ENCODE results near the gene RPLP2.

Gene RPLP2

DNA sequence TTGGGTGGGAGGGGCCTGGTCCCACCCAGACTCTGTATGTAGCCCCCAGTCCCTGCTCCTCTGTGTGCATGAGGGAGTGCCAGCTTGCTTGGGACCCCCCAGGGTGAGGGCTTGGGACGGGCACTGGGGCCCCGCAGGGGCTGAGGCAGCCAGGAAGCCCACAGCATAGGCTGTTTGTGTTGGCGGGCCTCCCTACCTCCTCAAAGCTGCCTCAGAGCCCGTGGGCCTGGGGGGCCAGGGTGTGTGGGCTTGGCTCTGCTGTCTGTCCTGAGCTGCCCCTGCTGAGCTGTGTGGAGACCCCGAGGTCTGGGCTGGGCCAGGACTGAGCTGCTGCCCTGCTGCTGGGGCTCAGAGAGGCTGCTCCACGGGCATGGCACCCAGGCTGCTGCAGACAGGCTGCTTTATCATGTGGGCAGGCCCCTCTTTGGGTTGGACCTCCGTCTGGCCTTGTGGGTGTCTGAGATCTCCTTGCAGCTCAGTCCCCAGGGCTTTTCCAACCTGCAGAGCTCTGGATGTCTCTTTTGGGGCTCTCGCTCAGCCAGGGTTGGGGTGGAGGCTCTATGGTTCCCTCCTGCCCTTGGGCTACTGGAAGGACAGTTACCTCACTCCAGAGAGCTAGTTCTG, 36.2 kb downstream of the RPLP2 start:
- no peaks in the 10 kb centered on the region for H3K9me2 ChIP-seq (replicated peaks; ENCODE audit: insufficient read depth, low read length)
- H2AFZ ChIP-seq (ENCODE audit: low read length) = no peak overlapping the region
- no peak overlapping the region for H3K27ac ChIP-seq (ENCODE audit: low read length)
- H3K4me1 ChIP-seq (ENCODE audit: low read length) = peaks cover 8% of the 10 kb centered on the region
- H3K36me3 ChIP-seq (replicated peaks; ENCODE audit: insufficient read depth, low read length) = no peaks in the 10 kb centered on the region
- DNase-seq = no peak
- peaks cover 4% of the 10 kb centered on the region; the same call in 1 of the 2 replicates for H4K20me1 ChIP-seq (ENCODE audit: insufficient read depth, low read length)
- TF ChIP-seq EZH2phosphoT487 (IDR thresholded peaks at IDR 0.05; ENCODE audit: low read length) (no peak), CTCF (IDR thresholded peaks at IDR 0.05; ENCODE audit: low read length) (no peak), EZH2 (optimal IDR thresholded peaks at IDR 0.05; ENCODE audit: low read depth, low read length) (no peak)
- no peak overlapping the region for H3K4me2 ChIP-seq (ENCODE audit: low read depth, low read length)
- peaks cover 13% of the 10 kb centered on the region for H3K79me2 ChIP-seq (ENCODE audit: low read length)
- H3K9me3 ChIP-seq (replicated peaks; ENCODE audit: insufficient read depth, low read length) = no peaks in the 10 kb centered on the region
- H3K9ac ChIP-seq (ENCODE audit: low read length) = no peak overlapping the region
- H3K27me3 ChIP-seq (replicated peaks; ENCODE audit: insufficient read depth, low read length) = peaks cover 61% of the 10 kb centered on the region
- no peaks in the 10 kb centered on the region for H3F3A ChIP-seq (ENCODE audit: insufficient read depth, low read length)
- no peak overlapping the region for H3K4me3 ChIP-seq (ENCODE audit: low read length)

DNA sequence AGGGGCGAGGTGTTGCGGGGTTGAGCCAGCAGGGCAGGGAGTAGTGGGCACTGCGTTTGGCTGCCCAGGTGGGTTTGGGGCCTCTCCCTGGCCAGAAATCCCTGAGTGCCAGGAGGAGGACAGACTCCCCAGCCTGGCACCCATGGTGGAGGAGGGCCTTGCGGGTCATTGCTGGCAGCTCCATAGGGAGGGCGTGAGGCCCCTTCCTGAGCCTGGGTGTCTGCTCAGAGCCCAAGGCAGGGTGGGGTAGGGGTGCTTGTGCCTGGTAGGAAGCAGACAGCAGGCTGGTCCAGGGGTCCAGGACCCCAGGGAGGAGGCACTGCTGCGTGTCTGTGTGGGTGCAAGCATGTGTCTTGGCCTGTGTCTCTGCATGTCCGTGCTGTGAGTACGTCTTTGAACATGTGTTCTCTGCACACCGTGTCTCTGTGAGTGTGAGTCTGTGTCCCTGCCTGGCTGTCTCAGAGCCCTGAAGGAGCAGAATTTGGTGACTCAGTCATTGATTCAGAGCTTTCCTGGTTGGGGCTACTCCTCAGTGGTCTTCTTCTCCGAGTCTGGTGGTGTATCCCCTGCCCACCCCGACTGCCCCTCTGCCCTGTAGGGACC, 36.8 kb downstream of the RPLP2 start:
- DNase-seq = no peak
- no peak overlapping the region for H3K9ac ChIP-seq (ENCODE audit: low read length)
- no peak overlapping the region for H3K4me2 ChIP-seq (ENCODE audit: low read depth, low read length)
- no peaks in the 10 kb centered on the region for H3K9me3 ChIP-seq (replicated peaks; ENCODE audit: insufficient read depth, low read length)
- H3K4me3 ChIP-seq (ENCODE audit: low read length) = no peak overlapping the region
- peaks cover 66% of the 10 kb centered on the region for H3K27me3 ChIP-seq (replicated peaks; ENCODE audit: insufficient read depth, low read length)
- no peaks in the 10 kb centered on the region for H3F3A ChIP-seq (ENCODE audit: insufficient read depth, low read length)
- peaks cover 4% of the 10 kb centered on the region; the same call in 1 of the 2 replicates for H3K4me1 ChIP-seq (ENCODE audit: low read length)
- TF ChIP-seq EZH2 (optimal IDR thresholded peaks at IDR 0.05; ENCODE audit: low read depth, low read length) (no peak), EZH2phosphoT487 (IDR thresholded peaks at IDR 0.05; ENCODE audit: low read length) (no peak), CTCF (IDR thresholded peaks at IDR 0.05; ENCODE audit: low read length) (no peak)
- peaks cover 7% of the 10 kb centered on the region for H3K79me2 ChIP-seq (ENCODE audit: low read length)
- no peak overlapping the region for H2AFZ ChIP-seq (ENCODE audit: low read length)
- no peak overlapping the region for H3K27ac ChIP-seq (ENCODE audit: low read length)
- no peaks in the 10 kb centered on the region for H4K20me1 ChIP-seq (ENCODE audit: insufficient read depth, low read length)
- H3K36me3 ChIP-seq (replicated peaks; ENCODE audit: insufficient read depth, low read length) = no peaks in the 10 kb centered on the region
- H3K9me2 ChIP-seq (replicated peaks; ENCODE audit: insufficient read depth, low read length) = no peaks in the 10 kb centered on the region

- no peaks in the 10 kb centered on the region for H3K9me2 ChIP-seq (replicated peaks; ENCODE audit: insufficient read depth, low read length)
- H3F3A ChIP-seq (ENCODE audit: insufficient read depth, low read length) = no peaks in the 10 kb centered on the region
- no peak overlapping the region for H3K4me3 ChIP-seq (ENCODE audit: low read length)
- H3K4me2 ChIP-seq (ENCODE audit: low read depth, low read length) = no peak overlapping the region
- no peaks in the 10 kb centered on the region for H3K36me3 ChIP-seq (replicated peaks; ENCODE audit: insufficient read depth, low read length)
- peaks cover 79% of the 10 kb centered on the region for H3K27me3 ChIP-seq (replicated peaks; ENCODE audit: insufficient read depth, low read length)
- H3K4me1 ChIP-seq (ENCODE audit: low read length) = peaks cover 4% of the 10 kb centered on the region; the same call in 1 of the 2 replicates
- H4K20me1 ChIP-seq (ENCODE audit: insufficient read depth, low read length) = no peaks in the 10 kb centered on the region
- H3K9ac ChIP-seq (ENCODE audit: low read length) = no peak overlapping the region
- TF ChIP-seq EZH2 (optimal IDR thresholded peaks at IDR 0.05; ENCODE audit: low read depth, low read length) (no peak), EZH2phosphoT487 (IDR thresholded peaks at IDR 0.05; ENCODE audit: low read length) (no peak), CTCF (IDR thresholded peaks at IDR 0.05; ENCODE audit: low read length) (no peak)
- H3K27ac ChIP-seq (ENCODE audit: low read length) = no peak overlapping the region
- H3K9me3 ChIP-seq (replicated peaks; ENCODE audit: insufficient read depth, low read length) = no peaks in the 10 kb centered on the region
- no peaks in the 10 kb centered on the region for H3K79me2 ChIP-seq (ENCODE audit: low read length)
- no peak overlapping the region for H2AFZ ChIP-seq (ENCODE audit: low read length)
- no peak for DNase-seq
Measured at GRCh38 chr11:847876-848275, 38.1 kb downstream of the RPLP2 start.
